ENCODE data around the gene FHIT.

GRCh38 chr3:61149236-61149635 lies 102.0 kb downstream of the FHIT start:
- TF ChIP-seq CTCF (IDR thresholded peaks at IDR 0.05) (no peak), POLR2AphosphoS5 (IDR thresholded peaks at IDR 0.05) (no peak)

Data from esophagus muscularis mucosa (tissue), 3 donors.